Stimulated activated CD8-positive, alpha-beta memory T cell treated with anti-CD3 and anti-CD28 coated beads, Interleukin-2, amount 100 ng/mL, for 48 hours (primary cell): ENCODE measurements around the gene CCIN.
A peak's percentile ranks its signal among the peaks of the same experiment; 100 is the strongest.

Source experiments
- DNase-seq, 2 donors: peaks; one replicate each; pipeline ENCODE4 v3.0.0-alpha.2; 2020; ENCODE audit warnings: low read depth in 2 of 2

CCIN gene

GRCh38 chr9:36140086-36141084 is 28.8 kb upstream of the CCIN start:
- no peak for DNase-seq

- no peak for DNase-seq
Measured at GRCh38 chr9:36141288-36141687, 27.9 kb upstream of the CCIN start.

DNA sequence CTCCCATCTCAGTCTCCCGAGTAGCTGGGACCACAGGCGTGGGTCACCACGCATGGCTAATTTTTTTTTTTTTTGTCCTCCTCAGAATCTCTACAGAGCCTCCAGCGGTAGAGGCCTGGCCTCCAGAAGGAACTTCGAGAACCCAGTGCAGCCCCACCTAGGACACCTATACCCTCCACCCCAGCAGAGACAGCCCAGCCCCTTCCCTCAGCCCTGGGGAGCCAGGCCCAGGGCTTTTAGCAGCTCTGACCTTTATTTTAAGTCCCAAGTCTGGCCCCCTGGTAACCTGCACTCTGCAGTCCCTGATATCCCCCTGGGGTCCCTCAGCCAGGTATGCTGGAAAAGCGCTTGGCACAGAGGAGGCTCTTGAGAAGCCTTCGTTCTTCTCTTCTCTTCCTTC is 27.4 kb upstream of the CCIN start:
- DNase-seq = no peak

- no peak for DNase-seq
Measured at GRCh38 chr9:36142510-36143244, 26.5 kb upstream of the CCIN start.

GRCh38 chr9:36143245-36143641 is 25.9 kb upstream of the CCIN start:
- no peak for DNase-seq

DNA sequence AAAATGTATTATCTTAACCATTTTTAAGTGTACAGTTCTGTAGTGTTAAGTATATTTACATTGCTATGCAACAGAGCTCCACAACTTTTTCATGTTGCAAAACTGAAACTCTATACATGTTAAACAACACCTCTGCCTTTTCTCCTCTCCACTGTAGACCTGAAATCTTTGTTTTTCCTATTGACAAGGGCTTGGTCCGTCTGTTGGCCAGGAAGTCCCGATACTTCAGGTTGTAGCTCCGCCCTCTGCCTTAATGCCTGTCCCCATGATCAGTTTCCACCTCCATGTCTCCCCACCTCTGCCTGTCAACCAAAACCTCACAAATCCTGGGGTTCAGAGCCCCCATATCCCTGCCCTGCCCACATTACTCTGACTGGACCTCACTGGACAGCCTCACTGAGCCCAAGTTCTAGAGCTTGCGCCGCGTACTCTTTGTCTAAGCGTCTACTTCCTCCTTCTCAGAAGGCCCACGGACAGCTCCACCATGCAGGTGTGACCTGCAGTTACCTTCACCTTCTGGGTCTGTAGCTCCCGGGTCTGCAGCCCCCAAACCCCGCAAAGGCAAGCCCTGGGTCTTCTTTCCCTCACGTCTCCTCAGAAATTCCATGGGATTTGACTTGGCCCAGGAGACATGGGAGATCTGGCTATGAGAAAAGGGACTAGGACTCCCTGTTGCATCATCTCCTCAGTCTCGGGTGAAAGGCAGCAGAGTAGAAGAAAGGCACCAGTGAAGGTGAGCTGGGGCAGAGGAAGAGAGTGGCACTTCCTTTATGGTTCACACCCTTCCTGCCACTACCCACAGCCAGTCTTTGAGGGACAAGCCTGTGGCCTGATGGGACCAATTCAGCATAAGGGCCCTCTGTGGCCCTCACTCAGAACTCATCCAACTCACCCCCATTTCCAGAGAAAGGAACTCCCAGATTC is 24.6 kb upstream of the CCIN start:
- no peak for DNase-seq

DNA sequence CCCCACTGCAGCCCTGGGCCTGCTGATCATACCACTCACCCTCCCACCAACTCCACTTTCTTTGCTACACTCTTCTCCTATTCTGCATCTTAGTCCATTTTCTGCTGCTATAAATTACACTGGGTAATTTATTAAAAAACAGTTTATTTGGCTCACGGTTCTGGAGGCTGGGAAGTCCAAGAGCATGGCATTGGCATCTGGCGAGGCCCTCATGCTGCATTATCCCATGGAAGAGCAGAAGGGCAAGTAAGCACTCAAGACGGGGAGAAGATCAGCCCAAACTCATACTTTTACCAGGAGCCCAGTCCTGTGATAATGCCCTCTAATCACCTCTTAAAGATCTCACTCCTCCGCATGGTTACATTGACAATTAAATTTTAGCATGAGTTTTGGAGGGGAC is 23.2 kb upstream of the CCIN start:
- no peak for DNase-seq

DNA sequence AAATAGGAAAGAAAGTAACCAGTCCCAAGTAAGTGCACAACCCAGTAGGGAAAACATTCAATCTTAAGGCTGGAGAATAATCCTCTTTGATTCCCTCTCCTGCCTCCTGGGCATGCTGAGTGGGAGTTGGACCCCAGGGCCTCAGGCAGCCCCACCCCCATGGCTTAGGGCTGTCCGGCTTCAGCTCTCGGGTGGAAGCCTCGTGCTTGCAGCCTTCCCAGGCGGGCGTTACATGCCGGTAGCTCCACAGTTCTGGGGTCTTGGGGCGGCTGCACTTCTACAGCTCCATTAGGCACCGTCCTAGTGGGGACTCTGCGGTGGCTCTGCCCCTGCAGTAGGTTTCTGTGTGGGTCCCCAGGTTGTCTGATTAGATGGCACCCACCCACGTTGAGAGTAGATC is 22.5 kb upstream of the CCIN start:
- DNase-seq = no peak

- no peak for DNase-seq
Measured at GRCh38 chr9:36147441-36148175, 21.6 kb upstream of the CCIN start.

- DNase-seq = peak; percentile 73 to 81
Measured at GRCh38 chr9:36148311-36149051, 20.7 kb upstream of the CCIN start.

DNA sequence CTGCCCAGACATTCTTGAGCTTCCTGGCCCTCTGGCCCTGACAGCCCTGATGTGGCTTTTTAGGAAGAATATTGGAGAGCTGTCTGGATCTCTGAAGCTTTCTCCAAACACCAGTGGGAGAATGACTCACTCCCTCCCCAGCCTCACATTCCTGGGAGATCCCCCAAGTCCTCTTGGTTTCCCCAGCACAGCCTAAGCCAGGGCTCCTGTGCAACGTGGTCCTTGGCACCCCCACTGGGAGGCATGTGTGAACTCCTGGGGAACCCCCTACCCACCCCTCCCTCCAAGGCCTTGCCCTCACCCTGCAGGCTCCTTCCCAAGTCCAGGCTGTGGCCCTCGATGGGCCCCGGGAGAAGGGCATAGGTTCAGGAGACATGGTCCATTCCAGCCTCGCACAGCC is 20.0 kb upstream of the CCIN start:
- DNase-seq = no peak

GRCh38 chr9:36150574-36151315 is 18.4 kb upstream of the CCIN start:
- no peak for DNase-seq

- peak; percentile 73 to 83 for DNase-seq
Measured at GRCh38 chr9:36151316-36152210, 17.6 kb upstream of the CCIN start.

DNA sequence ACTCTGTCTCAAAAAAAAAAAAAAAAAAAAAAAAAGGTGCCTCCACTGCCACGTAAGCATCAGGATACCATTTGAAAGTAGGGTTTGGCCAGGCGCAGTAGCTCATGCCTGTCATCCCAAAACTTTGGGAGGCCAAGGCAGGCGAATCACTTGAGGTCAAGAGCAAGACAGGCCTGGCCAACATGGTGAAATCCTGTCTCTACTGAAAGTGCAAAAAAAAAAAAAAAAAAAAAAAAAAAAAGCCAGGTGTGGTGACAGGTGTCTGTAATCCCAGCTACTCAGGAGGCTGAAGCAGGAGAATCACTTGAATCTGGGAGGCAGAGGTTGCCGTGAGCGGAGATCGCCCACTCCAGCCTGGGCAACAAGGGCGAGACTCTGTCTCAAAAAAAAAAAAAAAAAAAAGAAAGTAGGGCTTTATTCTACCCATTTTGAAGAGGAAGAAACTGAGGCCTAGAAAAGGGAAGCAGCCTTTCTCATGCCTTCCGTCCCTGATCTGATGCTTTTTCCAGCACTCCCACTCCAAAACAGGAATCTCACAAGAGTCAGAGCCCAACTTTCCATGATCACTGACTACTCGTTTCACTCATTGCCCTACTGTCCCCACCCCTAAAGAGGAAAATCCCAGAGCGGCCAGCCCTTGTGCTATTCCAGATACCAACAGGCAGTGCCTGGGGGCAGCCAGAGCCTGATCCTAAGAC is 16.3 kb upstream of the CCIN start:
- DNase-seq = no peak

- DNase-seq = no peak
Measured at GRCh38 chr9:36153746-36154145, 15.4 kb upstream of the CCIN start.

DNA sequence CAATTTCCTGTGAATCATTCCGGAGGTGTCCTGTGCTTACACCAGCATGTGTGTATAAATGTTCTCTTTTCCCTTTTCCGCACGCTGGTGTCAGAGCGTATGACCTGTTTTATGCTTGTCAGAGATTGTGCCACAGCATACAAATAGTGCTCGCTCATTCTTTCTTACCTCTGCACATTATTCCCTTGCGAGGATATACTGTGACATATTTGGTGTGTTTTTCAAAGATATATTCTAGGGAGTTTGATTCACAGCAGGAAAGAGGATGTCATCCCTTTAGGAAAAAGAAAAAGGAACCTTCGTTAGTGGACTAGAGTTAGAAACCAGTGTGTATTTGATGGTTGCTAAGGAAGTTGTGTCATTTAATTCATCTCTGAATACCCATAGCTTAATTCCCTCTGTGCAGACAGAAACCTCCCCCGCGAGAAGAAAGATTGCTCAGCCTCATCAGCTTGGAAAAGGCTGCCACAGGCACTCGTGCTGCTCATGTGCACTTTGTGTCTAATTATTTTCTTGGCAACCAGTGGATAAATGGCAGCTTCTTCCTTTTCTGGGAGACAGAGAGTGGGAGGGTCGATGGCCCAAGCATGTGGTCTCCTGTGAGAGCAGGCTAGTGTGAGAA is 14.7 kb upstream of the CCIN start:
- no peak for DNase-seq

- DNase-seq = no peak
Measured at GRCh38 chr9:36156116-36156515, 13.1 kb upstream of the CCIN start.

DNA sequence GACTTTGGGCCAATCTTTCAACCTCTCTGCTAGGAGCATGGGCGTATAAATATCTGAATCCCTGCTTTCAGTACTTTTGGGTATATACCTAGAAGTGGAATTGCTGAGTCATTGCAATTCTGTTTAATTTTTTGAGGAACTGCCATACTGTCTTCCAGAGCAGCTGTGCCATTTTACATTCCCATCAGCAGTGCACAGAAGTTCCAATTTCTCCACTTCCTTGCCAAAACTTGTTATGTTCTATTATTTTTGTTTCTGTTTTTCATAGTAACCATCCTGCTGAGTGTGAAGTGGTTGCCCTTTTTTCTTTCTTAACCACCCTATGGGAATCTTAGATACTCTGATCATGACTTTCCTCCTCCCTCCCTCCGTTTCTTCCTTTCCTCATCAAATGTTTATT is 11.1 kb upstream of the CCIN start:
- no peak for DNase-seq
